SIG-M5 treated with dmso at 0.1 percent for 504 hours (cell line): ENCODE data around the gene XAB2.
"Not testable (repeated sequence)": the region's sequence is repeated elsewhere in the genome, so short reads cannot be mapped to it uniquely, and the experiment has no call there.

Experiments used
- DNase-seq: peaks from one replicate; lab custom pipeline; 2025; ENCODE audit not compliant: unreplicated experiment; lab: John Stamatoyannopoulos, UW

Gene XAB2

DNA sequence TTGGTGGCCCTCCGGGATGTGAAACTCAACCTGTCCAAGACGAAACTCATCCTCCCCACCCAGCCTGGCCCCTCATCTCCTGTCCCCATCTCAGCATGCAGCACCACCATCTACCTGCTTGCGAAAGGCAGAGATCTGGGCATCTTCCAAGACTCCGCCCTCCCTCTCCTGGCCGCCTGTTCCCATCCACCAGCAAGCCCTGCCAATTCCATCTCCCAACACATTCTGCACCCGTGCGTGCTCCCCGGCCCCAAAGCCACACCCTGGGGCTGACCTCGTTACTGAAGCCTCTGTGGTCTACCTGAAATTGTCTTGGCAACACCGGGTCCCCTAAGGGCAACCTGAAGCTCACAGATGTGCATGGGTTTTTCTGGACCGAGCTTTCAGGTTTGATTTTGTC, 46.9 kb downstream of the XAB2 start:
- DNase-seq: no peak

DNA sequence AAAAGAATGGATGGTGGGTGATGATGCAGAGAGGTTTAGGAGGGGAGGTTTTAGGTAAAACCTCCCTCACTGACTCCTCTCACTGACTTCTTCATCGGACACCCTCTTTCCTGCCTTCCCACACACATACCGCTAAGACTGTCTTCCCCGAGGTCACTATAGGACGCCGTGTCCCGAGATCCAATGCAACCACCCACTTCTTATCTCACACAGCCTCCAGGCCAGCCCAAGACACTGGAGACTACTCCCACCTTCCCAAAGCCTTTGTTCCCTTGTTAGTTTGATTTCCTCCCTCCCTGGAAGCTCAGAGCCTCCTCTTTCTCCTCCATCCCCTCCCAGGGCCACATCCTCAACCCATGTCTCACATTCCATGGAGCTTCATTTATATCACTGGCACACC, 50.2 kb downstream of the XAB2 start:
- no peak for DNase-seq

DNA sequence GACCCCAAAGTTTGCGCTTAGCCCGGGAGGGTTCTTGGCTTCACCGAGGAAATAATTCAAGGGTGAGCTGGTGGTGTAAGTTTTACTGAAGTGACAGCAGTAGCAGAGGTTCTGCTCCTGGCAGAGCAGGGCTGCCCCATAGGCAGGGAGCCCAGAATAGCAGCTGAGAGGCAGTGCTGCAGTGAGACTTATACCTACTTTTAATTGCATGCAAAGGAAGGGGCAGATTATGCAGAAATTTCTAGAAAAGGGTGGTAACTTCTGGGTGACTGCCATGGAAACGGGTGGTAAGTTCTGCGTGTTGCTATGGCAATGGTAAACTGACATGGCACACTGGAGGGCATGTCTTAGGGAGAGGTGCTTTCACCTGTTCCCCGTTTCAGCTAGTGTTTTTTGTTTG, 51.2 kb downstream of the XAB2 start:
- DNase-seq: no peak

DNA sequence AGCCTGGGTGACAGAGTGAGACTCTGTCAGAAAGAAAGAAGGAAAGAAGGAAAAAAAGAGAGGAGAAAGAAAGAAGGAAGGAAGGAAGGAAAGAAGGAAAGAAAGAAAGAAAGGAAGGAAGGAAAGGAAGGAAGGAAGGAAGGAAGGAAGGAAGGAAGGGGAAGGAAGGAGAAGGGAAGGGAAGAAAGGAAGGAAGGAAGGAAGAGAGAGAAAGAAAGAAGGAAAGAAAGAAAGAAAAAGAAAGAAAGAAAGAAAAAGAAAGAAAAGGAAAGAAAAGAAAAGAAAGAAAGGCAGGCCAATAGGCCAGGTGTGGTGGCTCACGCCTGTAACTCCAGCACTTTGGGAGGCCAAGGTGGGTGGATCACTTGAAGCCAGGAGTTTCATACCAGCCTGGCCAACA, 51.9 kb downstream of the XAB2 start:
- DNase-seq: not testable (repeated sequence)

DNA sequence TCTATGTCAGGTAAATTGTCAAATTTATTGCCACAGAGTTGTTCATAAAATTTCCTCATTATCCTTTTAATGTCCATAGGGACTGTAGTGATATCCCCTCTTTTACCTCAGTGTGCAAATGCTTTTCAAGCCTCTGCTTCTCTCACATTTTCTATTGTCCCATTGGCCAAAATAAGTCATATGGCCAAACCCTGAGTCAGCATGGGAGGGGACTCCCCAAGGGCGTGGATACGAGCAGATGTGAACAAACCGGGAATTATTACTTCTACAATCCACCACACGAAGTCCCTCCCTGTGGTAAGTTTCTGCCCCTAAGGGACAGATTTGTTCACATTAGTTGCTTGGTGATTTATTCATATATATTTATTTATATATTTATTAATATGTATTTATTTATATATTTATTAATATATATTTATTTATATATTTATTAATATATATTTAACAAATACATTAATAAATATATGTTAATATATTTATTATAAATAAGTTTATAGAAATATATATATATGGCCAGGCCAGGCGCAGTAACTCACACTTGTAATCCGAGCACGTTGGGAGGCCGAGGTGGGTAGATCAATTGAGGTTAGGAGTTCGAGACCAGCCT, 53.8 kb downstream of the XAB2 start:
- peak; percentile 50 for DNase-seq

DNA sequence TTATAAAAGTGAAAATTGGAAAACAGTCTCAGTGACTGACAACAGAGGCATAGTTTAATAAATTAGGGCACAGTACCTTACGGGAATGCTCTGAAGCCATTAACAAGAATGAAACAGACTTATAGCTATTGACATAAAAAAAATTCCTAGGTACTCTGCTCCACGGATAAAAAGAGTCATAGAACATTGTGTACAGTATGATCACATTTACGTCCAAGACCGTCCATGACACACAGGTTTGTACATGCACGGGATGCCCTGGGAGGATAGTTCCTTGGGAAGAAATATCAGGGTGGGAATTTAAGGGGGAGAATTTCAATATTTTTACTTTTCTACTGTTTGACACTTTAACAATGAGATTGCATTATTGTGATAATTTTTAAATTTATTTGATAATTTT, 58.6 kb downstream of the XAB2 start:
- DNase-seq: no peak
